H1 (cell line): ENCODE data around the gene PLCB2. TPM values are rescaled to one million over a fixed set of nuclear protein-coding genes. Genes with fewer than 3 reads are reported as not detected.
A peak's percentile ranks its signal among the peaks of the same experiment; 100 is the strongest.

Source experiments
- FOSL1 ChIP-seq: IDR thresholded peaks from 2 replicates; pipeline ENCODE4 v1.6.1; 2011; ENCODE audit warnings: mild to moderate bottlenecking, low read depth, low read length, moderate library complexity; ENCODE audit not compliant: insufficient read depth
- NRF1 ChIP-seq: IDR thresholded peaks from 2 replicates; pipeline ENCODE4 v1.6.1; 2011; ENCODE audit warnings: mild to moderate bottlenecking, low read depth, low read length, improper control_type of control experiment
- RAD21 ChIP-seq, 2 experiments: IDR thresholded peaks in 1 of 2; conservative IDR thresholded peaks in 1 of 2; 2 replicates each; pipeline ENCODE4 v1.6.1; 2011; ENCODE audit warnings: low read depth in 2 of 2, low read length in 2 of 2, improper control_type of control experiment in 1 of 2, inconsistent platforms in 1 of 2, mild to moderate bottlenecking in 1 of 2, moderate library complexity in 1 of 2
- RBBP5 ChIP-seq: IDR thresholded peaks from 2 replicates; pipeline ENCODE4 v1.7.1; 2012; ENCODE audit warnings: low read depth, mild to moderate bottlenecking, inconsistent platforms, low read length, moderate library complexity, borderline replicate concordance
- SP1 ChIP-seq: IDR thresholded peaks from 2 replicates; pipeline ENCODE4 v1.6.1; 2011; ENCODE audit warnings: low read depth, low read length
- TAF7 ChIP-seq: optimal IDR thresholded peaks from 2 replicates; pipeline ENCODE3; 2011; ENCODE audit warnings: low read depth, mild to moderate bottlenecking, inconsistent platforms, low read length, moderate library complexity, borderline replicate concordance
- TEAD4 ChIP-seq: IDR thresholded peaks from 2 replicates; pipeline ENCODE4 v1.6.1; 2012; ENCODE audit warnings: low read depth, low read length, inconsistent platforms, mixed read lengths
- polyA plus RNA-seq, 7 experiments: library from polyadenylated mRNA; depleted of rRNA in 3 of 7; stranded (reverse) in 5 of 7; unstranded in 2 of 7; fragments of >200 nt in 5 of 7; fragments of 200-250 nt in 2 of 7; gene quantifications; 1 replicate in 5 of 7; 2 replicates in 1 of 7; 4 replicates in 1 of 7; pipeline versions ENCODE4 v1.2.1 to v1.2.3, GENCODE V29; 2011 to 2013; ENCODE audit warnings: missing spikeins in 2 of 7, mixed read lengths in 2 of 7
- total RNA-seq: library from RNA; stranded (reverse); fragmentation: NEBNext Ultra II Directional; extraction: Animal tissue kit (Norgen Biotek cat#: 25700); gene quantifications from 2 replicates; pipeline ENCODE4 v1.2.1, GENCODE V29; 2021

The PLCB2 gene
- total and polyA plus RNA-seq, 2 of the 8 experiments (the other 6 are each of a cell fraction or from before 2014, with no cell fraction given): 7.2 to 8.4 TPM

DNA sequence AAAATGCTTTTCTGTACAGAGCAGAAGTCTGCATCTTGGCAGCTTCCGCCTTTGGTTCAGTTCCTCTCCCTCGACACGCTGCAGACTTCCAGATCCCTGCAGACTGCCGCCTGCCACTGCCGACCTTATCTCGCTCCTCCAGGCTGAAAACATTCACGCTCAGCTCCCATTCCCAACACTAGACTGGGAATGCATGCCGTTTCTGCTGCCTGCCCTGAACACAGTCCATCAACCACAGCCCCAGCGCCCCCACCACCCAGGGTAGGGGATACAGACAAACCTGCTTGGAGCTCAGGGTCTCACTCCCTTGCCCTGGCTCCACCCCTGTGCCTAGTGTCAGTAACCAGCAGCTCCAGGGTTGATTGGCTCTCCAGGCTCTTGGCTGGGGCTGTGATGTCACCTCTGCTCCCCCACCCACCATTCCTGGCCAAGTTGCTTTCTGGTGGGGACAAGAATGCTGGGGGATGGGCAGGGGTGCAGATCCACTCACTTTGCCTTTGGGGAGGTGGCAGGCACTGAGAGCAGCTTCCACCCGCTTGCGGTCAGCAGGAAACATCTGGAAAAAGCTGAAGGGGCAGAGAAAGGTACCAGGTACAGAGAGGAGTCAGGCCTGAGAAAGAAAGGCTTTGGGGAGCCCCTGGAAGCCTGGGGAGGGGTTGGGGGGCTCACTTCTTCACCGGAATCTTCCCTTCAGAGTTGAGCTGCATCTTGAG, 6.1 kb downstream of the PLCB2 start (continued):
- TF ChIP-seq NRF1 (no peak), FOSL1 (no peak), TEAD4 (0 out of 2 replicates have a peak, but pooled peaks have one; percentile 41), RAD21 (IDR thresholded peaks at IDR 0.05 in 1 of 2, conservative IDR thresholded peaks at IDR 0.05 in 1 of 2; ENCODE audit: low read depth in 2 of 2, low read length in 2 of 2) (no peak), RBBP5 (peak; percentile 80; the same call in 1 of the 2 replicates), TAF7 (no peak), SP1 (peak; percentile 28; the same call in 1 of the 2 replicates)
